Gastroesophageal sphincter (tissue), 4 donors: Measurements from ENCODE around the gene ADRA2C. TPM values are rescaled to one million over a fixed set of nuclear protein-coding genes. Genes with fewer than 3 reads are reported as not detected.

Source experiments
- ATAC-seq: fragments of 150-250 bp; one replicate; pipeline ENCODE4 v1.9.1; 2016; ENCODE audit warnings: mild to moderate bottlenecking, moderate library complexity
- H3K27ac ChIP-seq, 4 donors: fragments of 200-600 bp; sonication (generic) in 3 of 4; 1 replicate in 3 of 4; 2 replicates in 1 of 4; pipeline ENCODE4 v1.5.1; 2016 to 2019
- H3K27me3 ChIP-seq: fragments of 200-600 bp; sonication (generic); one replicate; pipeline ENCODE4 v1.5.1; 2019
- H3K36me3 ChIP-seq, 2 donors: fragments of 200-600 bp; sonication (generic); one replicate each; pipeline ENCODE4 v1.5.1; 2019; ENCODE audit warnings: control low read depth in 1 of 2
- H3K4me1 ChIP-seq, 3 donors: fragments of 200-600 bp; sonication (generic); 1 replicate in 2 of 3; 2 replicates in 1 of 3; pipeline ENCODE4 v1.5.1; 2016 to 2019; ENCODE audit warnings: control low read depth in 2 of 3
- H3K4me3 ChIP-seq, 2 donors: fragments of 200-600 bp; sonication (generic); one replicate each; pipeline ENCODE4 v1.5.1; 2019; ENCODE audit warnings: mild to moderate bottlenecking in 1 of 2, moderate library complexity in 1 of 2
- H3K9me3 ChIP-seq, 3 donors: fragments of 200-600 bp; sonication (generic); one replicate each; pipeline ENCODE4 v1.5.1; 2017 to 2019; ENCODE audit warnings: control low read depth in 2 of 3
- CTCF ChIP-seq, 4 experiments: fragments of 200-600 bp in 2 of 4; fragments of 450-650 bp in 2 of 4; sonication (generic) in 1 of 4; IDR thresholded peaks; one replicate each; pipeline ENCODE4 v1.5.1; 2017 to 2019; ENCODE audit warnings: antibody characterized with exemption in 4 of 4, mild to moderate bottlenecking in 2 of 4, moderate library complexity in 2 of 4
- EP300 ChIP-seq: sonication (generic); formaldehyde crosslinking; IDR thresholded peaks from one replicate; pipeline ENCODE4 v1.6.1; 2017; ENCODE audit warnings: antibody characterized with exemption, mild to moderate bottlenecking
- POLR2A ChIP-seq, 2 donors: fragments of 450-650 bp; IDR thresholded peaks; one replicate each; pipeline ENCODE4 v1.6.1; 2017; ENCODE audit warnings: antibody characterized with exemption in 2 of 2, mild to moderate bottlenecking in 2 of 2, moderate library complexity in 1 of 2
- POLR2AphosphoS5 ChIP-seq: sonication (generic); formaldehyde crosslinking; IDR thresholded peaks from one replicate; pipeline ENCODE4 v1.6.1; 2017; ENCODE audit warnings: antibody characterized with exemption
- WGBS, 2 donors: methylation state at CpG; one replicate each; pipeline ENCODE4 v1.1.5; 2018; ENCODE audit warnings: low coverage in 1 of 2; 5-methylcytosine and 5-hydroxymethylcytosine counted together
- total RNA-seq, 4 donors: library from RNA; depleted of rRNA; stranded (reverse); fragments of >200 nt; gene quantifications; one replicate each; pipeline ENCODE4 v1.1.0, GENCODE V29; 2016

ADRA2C gene
- total RNA-seq: 10 to 100 TPM in 1 of 4 donors, 1 to 10 TPM in 3; 1.2 to 26.5 (median 6.1) TPM

- ATAC-seq: no peak
- no peaks in the 10 kb centered on the region for H3K9me3 ChIP-seq
- no peaks in the 10 kb centered on the region for H3K36me3 ChIP-seq
- TF ChIP-seq POLR2A (IDR thresholded peaks at IDR 0.05) (no peak), EP300 (no peak), POLR2AphosphoS5 (no peak), CTCF (IDR thresholded peaks at IDR 0.05) (no peak)
- H3K27me3 ChIP-seq: peaks cover 69% of the 10 kb centered on the region
- no CpG with 5 or more reads among the region's 131 CpGs for WGBS, 2 donors
- H3K4me3 ChIP-seq: peak within 1 kb of the TSS in 1 of 2 donors; percentile 51
- peaks cover 0 to 18% (median 0%) of the 10 kb centered on the region in 3 donors for H3K4me1 ChIP-seq
- peak within 1 kb of the TSS in 3 of 4 donors; percentile 31 to 51 (median 38) for H3K27ac ChIP-seq
Measured at GRCh38 chr4:3766036-3766784, at the start of gene ADRA2C. Gene ADRA2C (plus strand): TSS chr4:3766385. CDS start chr4:3766607, 222 bp downstream.

- no peak overlapping the region for H3K27ac ChIP-seq
- H3K9me3 ChIP-seq: peaks cover 0 to 17% (median 0%) of the 10 kb centered on the region in 3 donors
- TF ChIP-seq CTCF (IDR thresholded peaks at IDR 0.05) (no peak), POLR2A (IDR thresholded peaks at IDR 0.05) (no peak), POLR2AphosphoS5 (no peak), EP300 (no peak)
- no peaks in the 10 kb centered on the region for H3K36me3 ChIP-seq
- peaks cover 93% of the 10 kb centered on the region for H3K27me3 ChIP-seq
- no peaks in the 10 kb centered on the region for H3K4me1 ChIP-seq
- H3K4me3 ChIP-seq: no peak overlapping the region
- 80 to 100% methylated on average over 1 of the region's 10 CpGs for WGBS, 2 donors
- ATAC-seq: no peak
Measured at GRCh38 chr4:3716631-3717235, 49.5 kb upstream of the ADRA2C start.

GRCh38 chr4:3717241-3717640 lies 48.9 kb upstream of the ADRA2C start:
- no peak overlapping the region for H3K27ac ChIP-seq
- no peak for ATAC-seq
- H3K4me1 ChIP-seq: no peaks in the 10 kb centered on the region
- TF ChIP-seq EP300 (no peak), POLR2A (IDR thresholded peaks at IDR 0.05) (no peak), CTCF (IDR thresholded peaks at IDR 0.05) (no peak), POLR2AphosphoS5 (no peak)
- peaks cover 95% of the 10 kb centered on the region for H3K27me3 ChIP-seq
- H3K4me3 ChIP-seq: no peak overlapping the region
- H3K9me3 ChIP-seq: peaks cover 0 to 17% (median 0%) of the 10 kb centered on the region in 3 donors
- 70 to 83% methylated on average over 2 of the region's 6 CpGs for WGBS, 2 donors
- H3K36me3 ChIP-seq: no peaks in the 10 kb centered on the region

GRCh38 chr4:3718462-3718861 lies 47.7 kb upstream of the ADRA2C start:
- Histone ChIP-seq H3K4me1 (no peaks in the 10 kb centered on the region), H3K9me3 (peaks cover 0 to 26% (median 0%) of the 10 kb centered on the region in 3 donors), H3K36me3 (no peaks in the 10 kb centered on the region), H3K27ac (no peak overlapping the region), H3K27me3 (peaks cover 95% of the 10 kb centered on the region), H3K4me3 (no peak overlapping the region)
- TF ChIP-seq EP300 (no peak), CTCF (IDR thresholded peaks at IDR 0.05) (no peak), POLR2AphosphoS5 (no peak), POLR2A (IDR thresholded peaks at IDR 0.05) (no peak)
- 78 to 100% methylated on average over 2 of the region's 2 CpGs for WGBS, 2 donors
- ATAC-seq: no peak
